Measurements from ENCODE around the gene RSU1.

The RSU1 gene

GRCh38 chr10:16820421-16820820, 3.2 kb upstream of the RSU1 start:
- DNase-seq: no peak

DNA sequence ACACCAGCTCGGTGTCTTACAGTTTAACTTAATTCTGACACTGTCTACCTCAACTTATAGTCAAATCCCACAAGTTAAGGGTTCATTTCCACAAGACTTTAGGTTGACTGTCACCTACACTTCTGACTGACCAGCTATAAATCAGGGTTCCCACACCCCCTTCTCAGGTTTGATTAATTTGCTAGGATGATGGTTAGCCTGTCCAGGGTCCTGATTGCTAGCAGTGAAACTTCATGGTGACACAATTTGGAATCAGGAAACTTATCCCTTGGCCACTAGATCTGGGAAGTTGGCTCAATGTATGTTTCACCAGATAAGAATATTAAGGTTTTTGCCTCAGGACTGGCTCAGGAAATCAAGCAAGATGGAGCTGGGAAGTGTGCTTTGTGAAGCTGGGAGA, 2.8 kb upstream of the RSU1 start:
- no peak for DNase-seq

DNA sequence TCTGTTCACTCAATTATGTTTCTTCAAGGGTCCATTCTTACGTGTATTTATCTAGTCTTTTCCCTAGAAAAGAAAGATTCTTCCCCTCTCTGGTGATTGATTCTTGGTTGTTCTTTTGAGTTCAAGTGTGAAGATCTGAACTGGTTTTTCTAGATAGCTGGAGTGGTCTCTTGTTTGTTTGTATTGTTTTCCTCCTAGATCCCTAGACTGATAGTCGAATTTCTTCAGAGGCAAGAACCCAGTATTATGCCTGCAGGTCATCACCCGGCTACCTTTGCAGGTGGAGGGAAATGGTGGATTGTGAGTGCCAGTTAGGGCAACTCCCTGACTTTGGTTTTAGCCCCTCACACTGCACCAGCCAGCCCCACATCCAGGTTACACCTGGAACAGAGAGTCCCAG, 2.2 kb upstream of the RSU1 start:
- DNase-seq: no peak

DNA sequence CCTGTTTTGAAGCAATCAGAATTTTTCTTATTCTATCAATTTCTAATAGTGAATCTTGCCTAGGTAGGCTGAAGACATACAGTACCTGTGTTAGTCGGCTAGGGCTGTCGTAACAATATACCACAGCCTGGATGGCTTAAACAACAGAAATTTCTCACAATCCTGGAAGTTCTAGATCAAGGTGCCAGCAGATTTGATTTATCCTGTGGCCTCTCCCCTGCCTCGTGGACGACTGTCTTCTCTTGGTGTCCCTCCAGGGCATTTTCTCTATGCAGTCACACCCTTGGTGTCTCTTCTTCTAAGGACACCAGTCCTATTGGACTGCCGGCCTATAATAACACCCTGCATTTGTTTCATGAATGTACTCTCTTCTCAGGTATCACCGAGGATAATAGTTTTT, 1.8 kb upstream of the RSU1 start:
- no peak for DNase-seq

DNA sequence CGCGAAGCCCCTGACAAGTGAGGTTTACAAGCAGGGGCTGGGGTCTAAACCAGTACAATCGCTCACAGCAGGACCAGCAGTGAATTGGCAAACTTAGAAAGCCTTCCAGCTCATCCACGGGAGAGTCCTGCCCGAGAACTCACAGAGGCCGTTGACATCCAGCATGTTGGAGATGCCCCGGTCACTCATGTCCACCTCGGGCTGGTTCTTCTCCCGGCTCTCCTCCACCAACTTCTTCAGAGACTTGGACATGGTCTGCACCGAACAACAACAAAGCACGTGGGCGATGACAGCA, 447 bp downstream of the RSU1 start:
- no peak for DNase-seq

GRCh38 chr10:16816171-16816570, 1.1 kb downstream of the RSU1 start:
- peak; percentile 14 for DNase-seq

DNA sequence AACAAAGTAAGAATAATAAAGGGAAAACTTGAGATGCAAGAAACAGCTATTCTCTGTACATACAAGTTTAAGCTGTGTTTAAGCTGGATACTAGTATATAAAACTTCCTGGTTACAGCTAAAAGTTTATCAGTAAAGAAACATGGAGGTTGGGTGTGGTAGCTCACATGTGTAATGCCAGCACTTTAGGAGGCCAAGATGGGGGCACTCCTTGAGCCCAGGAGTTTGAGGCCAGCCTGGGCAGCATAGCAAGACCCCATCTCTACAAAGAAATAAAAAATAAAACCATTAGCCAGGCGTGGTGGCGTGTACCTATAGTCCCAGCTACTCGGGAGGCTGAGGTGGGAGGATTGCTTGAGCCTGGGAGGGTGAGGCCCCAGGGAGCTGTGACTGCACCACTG, 3.2 kb downstream of the RSU1 start:
- no peak for DNase-seq

DNA sequence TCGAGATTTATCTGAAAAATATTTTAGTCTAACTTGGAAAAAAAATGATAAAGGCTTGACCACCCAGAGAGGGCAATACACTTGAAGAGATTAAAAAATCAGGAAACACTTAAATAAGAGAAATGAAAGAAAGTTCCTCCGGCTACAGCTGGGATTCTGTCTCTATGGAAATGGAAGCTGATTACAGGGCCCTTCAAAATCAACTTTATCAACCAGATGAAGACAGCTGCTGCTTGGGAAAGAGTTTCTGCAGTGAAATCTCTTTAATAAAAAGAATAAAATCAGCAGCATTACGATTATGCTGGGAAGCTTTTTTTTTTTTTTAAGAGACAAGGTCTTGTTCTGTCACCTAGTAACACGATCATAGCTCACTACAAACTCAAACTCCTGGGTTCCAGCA, 4.5 kb downstream of the RSU1 start:
- DNase-seq: no peak

DNA sequence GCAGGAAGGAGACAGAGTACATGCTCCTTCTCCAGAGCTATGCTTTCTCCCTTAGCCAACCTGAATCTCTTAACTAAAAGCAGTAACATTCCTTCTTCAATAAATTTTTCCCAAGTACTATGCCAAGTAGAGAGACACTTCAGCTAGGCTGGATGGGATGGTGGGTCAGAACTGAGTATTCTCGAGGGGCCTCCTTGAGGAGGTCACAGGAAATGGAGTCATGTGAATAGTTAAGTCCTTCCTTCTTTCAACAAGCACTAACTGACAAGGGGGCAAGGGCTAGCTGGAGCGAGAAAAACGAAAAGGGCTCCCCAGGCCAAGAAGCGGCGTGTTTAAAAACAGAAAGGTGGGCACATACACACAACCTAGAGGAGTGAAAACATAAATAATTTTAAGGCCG, 5.5 kb downstream of the RSU1 start:
- DNase-seq: no peak

DNA sequence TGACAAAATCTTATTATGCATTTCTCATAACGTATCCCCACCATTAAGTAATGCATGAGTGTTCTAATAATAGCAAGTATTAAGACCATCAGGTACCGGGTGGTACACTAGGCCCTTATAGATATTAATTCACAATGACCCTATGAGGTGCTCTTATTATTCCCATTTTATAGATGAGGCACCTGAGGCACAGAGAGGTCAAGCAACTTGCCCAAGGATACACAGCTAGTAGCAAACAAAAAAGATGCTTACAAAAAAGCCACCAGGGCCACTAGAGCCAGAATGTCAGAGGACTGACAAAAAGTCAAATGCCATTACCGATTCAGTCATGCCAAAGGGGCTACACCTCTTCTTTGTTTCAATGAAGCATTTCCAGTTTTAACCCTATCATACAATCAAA, 5.9 kb downstream of the RSU1 start:
- DNase-seq: no peak

- DNase-seq: peak; percentile 61
Measured at GRCh38 chr10:16809074-16809718, 8.0 kb downstream of the RSU1 start.

GRCh38 chr10:16804123-16804522, 13.1 kb downstream of the RSU1 start:
- DNase-seq: no peak

DNA sequence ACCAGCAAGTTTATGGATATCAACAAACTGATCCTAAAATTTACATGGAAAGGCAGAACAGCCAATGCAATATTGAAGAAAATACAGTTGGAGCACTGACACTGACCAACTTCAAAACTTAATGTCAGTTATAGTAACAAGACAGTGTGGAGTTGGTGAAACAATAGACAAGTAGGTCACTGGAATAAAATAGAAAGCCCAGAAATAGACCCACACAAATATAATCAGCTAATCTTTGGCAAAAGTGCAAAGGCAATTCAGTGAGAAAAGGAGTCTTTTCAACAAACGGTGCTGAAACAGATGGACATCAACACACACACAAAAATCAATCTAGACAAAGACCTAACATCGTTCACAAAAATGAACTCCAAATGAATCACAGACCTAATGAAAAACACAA, 13.8 kb downstream of the RSU1 start:
- DNase-seq: no peak

DNA sequence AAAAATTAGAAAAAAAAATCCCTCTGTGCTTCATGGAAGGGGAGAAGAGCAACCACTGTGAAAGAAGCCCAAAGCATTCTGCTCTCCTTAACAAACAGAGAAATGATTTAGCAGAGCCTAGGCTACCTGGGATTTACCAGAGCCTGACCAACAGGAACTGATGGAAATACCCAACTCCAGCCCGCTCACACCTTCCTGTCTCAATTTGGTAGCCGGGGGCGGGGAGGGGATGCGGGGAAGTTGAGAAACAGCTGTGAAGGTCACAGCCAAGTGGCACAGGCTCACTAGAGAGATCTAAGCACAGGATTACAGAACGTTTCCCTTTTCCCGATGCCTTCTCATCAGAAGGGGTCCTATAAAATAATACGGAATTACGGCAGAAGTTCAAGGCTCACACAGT, 17.6 kb downstream of the RSU1 start:
- DNase-seq: peak; percentile 10

- no peak for DNase-seq
Measured at GRCh38 chr10:16798571-16798970, 18.7 kb downstream of the RSU1 start.

DNA sequence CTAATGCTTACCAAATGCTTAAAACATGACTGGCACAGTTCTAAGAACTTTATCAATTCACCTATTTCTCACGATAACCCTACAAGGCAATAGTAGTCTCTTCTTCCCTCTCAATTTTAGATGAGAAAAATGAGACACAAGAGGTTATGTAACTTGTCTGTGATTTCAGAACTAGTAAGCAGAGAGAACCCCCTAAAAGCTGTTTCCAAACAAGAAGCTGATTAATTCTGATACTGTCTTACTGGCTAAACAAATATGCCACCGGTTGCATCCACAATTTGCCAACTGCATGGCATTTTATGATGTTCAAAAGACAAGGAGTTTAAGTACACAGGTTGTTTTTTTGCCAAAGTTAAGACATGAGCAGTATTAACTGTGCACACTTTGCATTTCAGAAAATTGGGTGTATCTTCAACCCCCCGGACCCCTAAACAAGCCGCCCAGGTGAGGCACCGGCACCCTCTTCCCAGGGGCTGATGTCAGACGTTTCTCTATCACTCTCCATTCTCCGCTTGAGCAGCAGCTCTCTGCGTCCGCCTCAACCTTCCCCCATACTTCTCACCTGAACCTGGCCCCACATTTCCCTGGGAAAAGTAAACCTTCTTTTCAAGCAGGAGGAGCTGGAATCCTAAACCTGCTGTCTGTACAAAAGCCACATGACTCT, 21.7 kb downstream of the RSU1 start:
- peak; percentile 31 for DNase-seq

GRCh38 chr10:16794005-16794404, 23.2 kb downstream of the RSU1 start:
- DNase-seq: no peak

GRCh38 chr10:16792675-16793074, 24.5 kb downstream of the RSU1 start:
- DNase-seq: no peak

DNA sequence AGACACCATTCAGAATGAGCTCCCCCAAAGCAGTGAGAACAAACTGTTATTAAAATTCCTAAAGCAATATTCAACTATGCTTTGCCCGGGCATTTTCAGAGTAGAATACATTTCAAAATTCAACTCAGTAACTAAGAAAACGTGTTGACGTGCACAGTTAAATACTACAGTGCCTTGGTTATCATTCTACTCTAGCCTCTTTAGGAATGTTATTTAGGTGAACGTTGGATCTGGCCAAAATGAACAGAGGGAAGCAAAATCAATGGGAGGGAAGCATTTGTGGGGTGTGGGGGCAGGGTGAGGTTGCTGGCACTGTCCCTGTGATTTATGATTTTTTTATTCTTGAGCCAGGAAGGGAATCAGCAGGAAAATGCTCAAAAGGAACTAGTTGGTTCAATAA, 27.5 kb downstream of the RSU1 start:
- no peak for DNase-seq

DNA sequence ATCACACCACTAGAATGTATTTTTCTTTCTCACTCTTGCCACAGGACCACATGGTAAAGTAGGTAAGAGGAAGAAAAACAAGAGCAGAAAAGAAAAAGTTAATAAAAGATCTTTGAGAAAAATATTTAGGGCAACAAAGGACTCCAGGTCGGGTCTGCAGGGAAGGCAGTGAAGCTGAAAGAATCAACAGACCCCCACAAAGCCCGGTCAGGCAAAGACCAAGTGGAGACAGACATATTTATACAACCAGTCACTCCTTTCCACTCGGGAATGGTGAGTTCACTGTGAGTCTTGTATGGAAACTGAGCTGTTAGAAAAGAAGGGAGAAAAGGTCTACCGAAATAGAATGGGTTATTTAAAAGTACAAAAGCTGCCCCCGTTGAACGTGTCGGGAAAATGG, 28.0 kb downstream of the RSU1 start:
- DNase-seq: no peak

- DNase-seq: no peak
Measured at GRCh38 chr10:16788778-16789177, 28.4 kb downstream of the RSU1 start.

GRCh38 chr10:16788125-16788524, 29.1 kb downstream of the RSU1 start:
- peak; percentile 47 for DNase-seq

DNA sequence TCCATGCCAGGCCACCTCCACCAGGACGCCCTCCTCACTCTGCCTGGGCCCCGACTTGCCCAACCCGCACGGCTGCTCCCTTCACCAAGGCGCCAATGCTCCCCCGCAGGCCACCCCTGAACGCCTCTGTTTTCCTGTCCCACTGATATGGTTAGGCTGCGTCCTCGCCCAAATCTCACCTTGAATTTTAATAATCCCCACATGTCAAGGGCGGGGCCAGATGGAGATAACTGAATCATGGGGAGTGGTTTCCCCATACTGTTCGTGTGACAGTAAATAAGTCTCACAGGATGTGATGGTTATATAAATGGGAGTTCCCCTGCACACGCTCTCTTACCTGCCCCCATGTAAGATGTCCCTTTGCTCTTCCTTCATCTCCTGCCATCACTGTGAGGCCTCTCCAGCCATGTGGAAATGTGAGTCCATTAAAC, 29.8 kb downstream of the RSU1 start:
- peak; percentile 70 for DNase-seq

DNA sequence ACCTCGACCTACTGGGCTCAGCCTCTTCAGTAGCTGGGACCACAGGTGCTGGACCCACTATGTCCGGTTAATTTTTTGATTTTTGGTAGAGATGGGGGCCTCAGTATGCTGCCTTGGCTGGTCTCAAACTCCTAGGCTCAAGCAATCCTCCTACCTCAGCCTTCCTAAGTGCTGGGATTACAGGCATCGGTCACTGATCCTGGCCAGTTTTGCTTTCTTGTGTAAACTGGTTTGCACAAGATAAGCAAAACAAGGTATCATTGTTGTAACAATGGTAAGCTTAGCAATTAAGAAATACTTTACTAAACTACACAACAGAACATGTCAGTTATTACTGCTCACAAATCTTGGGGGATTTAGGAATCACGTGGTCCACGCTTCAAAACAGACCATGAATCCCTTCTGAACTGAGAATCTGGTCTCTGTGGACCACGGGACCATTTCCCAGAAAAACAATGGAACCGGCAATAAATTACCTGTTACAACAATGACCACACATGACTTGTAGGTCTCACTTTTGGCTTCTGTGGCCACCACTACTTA, 36.8 kb downstream of the RSU1 start:
- DNase-seq: no peak

- peak; percentile 57 for DNase-seq
Measured at GRCh38 chr10:16779384-16779915, 37.8 kb downstream of the RSU1 start.
